Measurements from ENCODE around the gene EEF1AKMT1.

DNA sequence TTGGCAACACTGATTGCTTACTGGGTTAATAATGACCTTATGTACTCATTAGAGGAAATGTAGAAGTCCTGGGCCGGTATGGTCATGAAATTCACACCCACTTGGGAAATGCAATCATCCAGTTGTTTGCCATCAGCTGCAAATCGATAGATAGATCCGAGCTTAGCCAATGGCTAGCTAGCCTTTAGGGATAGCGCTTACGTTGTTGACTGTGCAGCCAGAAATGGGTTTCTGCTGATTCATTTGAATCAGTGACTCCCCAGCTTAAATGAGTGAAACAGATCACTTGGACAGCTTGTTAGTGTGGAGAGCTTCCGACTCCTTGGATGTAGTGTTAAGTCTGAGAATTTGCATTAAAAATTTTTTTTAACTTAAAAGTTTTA, 58.4 kb downstream of the EEF1AKMT1 start:
- TF ChIP-seq CTCF (IDR thresholded peaks at IDR 0.05), result no peak
- TF ChIP-seq EZH2phosphoT487 (IDR thresholded peaks at IDR 0.05), result no peak
